ENCODE measurements around the gene ITGB7.

GRCh38 chr12:53210843-53211242 lies 3.8 kb upstream of the ITGB7 start:
- TF ChIP-seq, protein P1, sequence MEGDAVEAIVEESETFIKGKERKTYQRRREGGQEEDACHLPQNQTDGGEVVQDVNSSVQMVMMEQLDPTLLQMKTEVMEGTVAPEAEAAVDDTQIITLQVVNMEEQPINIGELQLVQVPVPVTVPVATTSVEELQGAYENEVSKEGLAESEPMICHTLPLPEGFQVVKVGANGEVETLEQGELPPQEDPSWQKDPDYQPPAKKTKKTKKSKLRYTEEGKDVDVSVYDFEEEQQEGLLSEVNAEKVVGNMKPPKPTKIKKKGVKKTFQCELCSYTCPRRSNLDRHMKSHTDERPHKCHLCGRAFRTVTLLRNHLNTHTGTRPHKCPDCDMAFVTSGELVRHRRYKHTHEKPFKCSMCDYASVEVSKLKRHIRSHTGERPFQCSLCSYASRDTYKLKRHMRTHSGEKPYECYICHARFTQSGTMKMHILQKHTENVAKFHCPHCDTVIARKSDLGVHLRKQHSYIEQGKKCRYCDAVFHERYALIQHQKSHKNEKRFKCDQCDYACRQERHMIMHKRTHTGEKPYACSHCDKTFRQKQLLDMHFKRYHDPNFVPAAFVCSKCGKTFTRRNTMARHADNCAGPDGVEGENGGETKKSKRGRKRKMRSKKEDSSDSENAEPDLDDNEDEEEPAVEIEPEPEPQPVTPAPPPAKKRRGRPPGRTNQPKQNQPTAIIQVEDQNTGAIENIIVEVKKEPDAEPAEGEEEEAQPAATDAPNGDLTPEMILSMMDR (IDR thresholded peaks at IDR 0.05; ENCODE audit: low read depth, low read length), result no peak
- TF ChIP-seq EZH2phosphoT487 (IDR thresholded peaks at IDR 0.05; ENCODE audit: low read depth), result no peak

All from OCI-LY3 (cell line).